SK-N-SH (cell line): Measurements from ENCODE around the gene TUT7. TPM values are rescaled to one million over a fixed set of nuclear protein-coding genes. Genes with fewer than 3 reads are reported as not detected.
A peak's percentile ranks its signal among the peaks of the same experiment; 100 is the strongest.

Source experiments
- CTCF ChIA-PET: fragments of 300-600, 350-600 bp; formaldehyde crosslinking; extraction: SDS; loops from one replicate; lab custom pipeline; 2021; lab: Yijun Ruan, JAX
- POLR2A ChIA-PET: fragments of 350-600 bp; sonication (Branson Sonifier 250); formaldehyde crosslinking; extraction: SDS; loops from one replicate; lab custom pipeline; 2020; ENCODE audit warnings: antibody characterized with exemption, inconsistent platforms; lab: Yijun Ruan, JAX
- DNase-seq: peaks from one replicate; pipeline ENCODE4 v3.0.0; 2012
- H2AFZ ChIP-seq: fragments of 200-600 bp; sonication (generic); 2 replicates; pipeline ENCODE4 v1.8.1; 2016; ENCODE audit warnings: antibody characterized with exemption, mild to moderate bottlenecking, low read depth
- H3F3A ChIP-seq: fragments of 200-600 bp; sonication (generic); replicated peaks from 2 replicates; pipeline ENCODE3; 2016; ENCODE audit warnings: antibody characterized with exemption, mild to moderate bottlenecking; ENCODE audit not compliant: insufficient read depth
- H3K27ac ChIP-seq, 2 experiments: fragments of 200-500 bp in 1 of 2; fragments of 200-600 bp in 1 of 2; sonication (Bioruptor generic) in 1 of 2; sonication (generic), shearing (Covaris generic) in 1 of 2; 2 replicates each; pipeline versions ENCODE4 v1.5.1 to v1.6.1; 2014 to 2016; ENCODE audit warnings: low read depth in 2 of 2, inconsistent platforms in 1 of 2, low read length in 1 of 2, mild to moderate bottlenecking in 1 of 2, mixed read lengths in 1 of 2
- H3K27me3 ChIP-seq: fragments of 200-600 bp; sonication (generic), shearing (Covaris generic); 2 replicates; pipeline ENCODE4 v1.6.1; 2016; ENCODE audit warnings: mixed run types; ENCODE audit not compliant: insufficient read depth
- H3K36me3 ChIP-seq, 2 experiments: fragments of 200-500 bp in 1 of 2; fragments of 200-600 bp in 1 of 2; sonication (Bioruptor generic) in 1 of 2; sonication (generic) in 1 of 2; replicated peaks in 1 of 2; 2 replicates each; pipeline versions ENCODE3 to v1.5.1; 2014 to 2016; ENCODE audit warnings: low read length in 1 of 2, mild to moderate bottlenecking in 1 of 2; ENCODE audit not compliant: insufficient read depth in 2 of 2, control insufficient read depth in 1 of 2
- H3K4me1 ChIP-seq, 2 experiments: fragments of 200-500 bp in 1 of 2; fragments of 200-600 bp in 1 of 2; sonication (Bioruptor generic) in 1 of 2; sonication (generic), shearing (Covaris generic) in 1 of 2; 2 replicates each; pipeline versions ENCODE4 v1.5.1 to v1.6.1; 2014 to 2016; ENCODE audit warnings: low read depth in 1 of 2, low read length in 1 of 2, mixed run types in 1 of 2; ENCODE audit not compliant: insufficient read depth in 2 of 2, control insufficient read depth in 1 of 2
- H3K4me2 ChIP-seq: fragments of 200-600 bp; sonication (generic), shearing (Covaris generic); 2 replicates; pipeline ENCODE4 v1.6.1; 2017; ENCODE audit warnings: mixed run types
- H3K4me3 ChIP-seq, 2 experiments: fragments of 200-500 bp in 1 of 2; fragments of 200-600 bp in 1 of 2; sonication (Bioruptor generic) in 1 of 2; sonication (generic), shearing (Covaris generic) in 1 of 2; 2 replicates each; pipeline versions ENCODE4 v1.5.1 to v1.8.1; 2014 to 2016; ENCODE audit warnings: low read depth in 2 of 2, inconsistent platforms in 1 of 2, low read length in 1 of 2, mild to moderate bottlenecking in 1 of 2, mixed read lengths in 1 of 2, moderate library complexity in 1 of 2
- H3K79me2 ChIP-seq: fragments of 200-600 bp; sonication (generic); 2 replicates; pipeline ENCODE4 v1.8.1; 2017; ENCODE audit warnings: mild to moderate bottlenecking; ENCODE audit not compliant: insufficient read depth
- H3K9ac ChIP-seq: fragments of 200-600 bp; sonication (generic); 2 replicates; pipeline ENCODE4 v1.6.1; 2017; ENCODE audit warnings: mixed run types
- H3K9me2 ChIP-seq: fragments of 200-600 bp; sonication (generic); 2 replicates; pipeline ENCODE4 v1.6.1; 2017; ENCODE audit warnings: mixed run types
- H3K9me3 ChIP-seq: fragments of 200-600 bp; sonication (generic); 2 replicates; pipeline ENCODE4 v1.6.1; 2017; ENCODE audit warnings: mixed run types, mild to moderate bottlenecking, moderate library complexity
- H4K20me1 ChIP-seq: fragments of 200-600 bp; sonication (generic); 2 replicates; pipeline ENCODE4 v1.6.1; 2017; ENCODE audit warnings: mild to moderate bottlenecking, mixed run types; ENCODE audit not compliant: insufficient read depth
- GATA2 ChIP-seq: sonication (generic); formaldehyde crosslinking; IDR thresholded peaks from 2 replicates; pipeline ENCODE4 v1.5.0; 2020; ENCODE audit warnings: mild to moderate bottlenecking, missing genetic modification reagents
- JUND ChIP-seq: IDR thresholded peaks from 2 replicates; pipeline ENCODE4 v1.4.0; 2012
- MEF2A ChIP-seq: IDR thresholded peaks from 2 replicates; pipeline ENCODE4 v1.4.0; 2012; ENCODE audit warnings: low read depth, borderline replicate concordance
- NFIC ChIP-seq: IDR thresholded peaks from 2 replicates; pipeline ENCODE4 v1.4.0; 2012; ENCODE audit warnings: borderline replicate concordance
- NRF1 ChIP-seq: IDR thresholded peaks from 2 replicates; pipeline ENCODE4 v1.6.1; 2012; ENCODE audit warnings: low read depth, mild to moderate bottlenecking, low read length
- POLR2AphosphoS5 ChIP-seq: IDR thresholded peaks from 2 replicates; pipeline ENCODE4 v1.6.1; 2012; ENCODE audit warnings: low read depth, low read length
- RFX5 ChIP-seq: IDR thresholded peaks from 2 replicates; pipeline ENCODE4 v1.6.1; 2012; ENCODE audit warnings: mild to moderate bottlenecking, improper control_type of control experiment, low read length
- TEAD4 ChIP-seq: IDR thresholded peaks from 2 replicates; pipeline ENCODE4 v1.4.0; 2012; ENCODE audit warnings: mild to moderate bottlenecking, borderline replicate concordance; ENCODE audit not compliant: insufficient read depth
- USF2 ChIP-seq: fragments of 150-350 bp; IDR thresholded peaks from 2 replicates; pipeline ENCODE4 v1.6.1; 2017; ENCODE audit warnings: antibody characterized with exemption, low read length, low read depth, borderline replicate concordance
- WGBS: methylation state at CpG from one replicate; pipeline ENCODE4 v1.1.6; 2017; ENCODE audit warnings: low lambda C conversion rate; 5-methylcytosine and 5-hydroxymethylcytosine counted together
- polyA plus RNA-seq, 3 experiments: library from polyadenylated mRNA; depleted of rRNA; stranded (reverse); fragments of >200 nt; gene quantifications; 2 replicates each; pipeline ENCODE4 v1.2.3, GENCODE V29; 2012
- TF ChIP-seq, protein P1 (sequence below): IDR thresholded peaks from 2 replicates; pipeline ENCODE4; 2012
- TF ChIP-seq, protein P2 (sequence below): fragments of 200-600 bp; sonication (generic); IDR thresholded peaks from 2 replicates; pipeline ENCODE4 v1.6.1; 2017; ENCODE audit warnings: antibody characterized with exemption, mild to moderate bottlenecking, moderate library complexity
- TF ChIP-seq, protein P3 (sequence below): fragments of 150-350 bp; IDR thresholded peaks from 2 replicates; pipeline ENCODE4 v1.6.1; 2016; ENCODE audit warnings: mild to moderate bottlenecking, low read depth, low read length

Gene TUT7
- polyA plus RNA-seq, 1 of the 3 experiments (the other 2 are of a cell fraction), result 6.7 TPM

GRCh38 chr9:86285261-86285660 lies 68.9 kb downstream of the TUT7 start:
- H3K9me3 ChIP-seq, result no peaks in the 10 kb centered on the region
- peaks cover 21 to 28% of the 10 kb centered on the region in 2 experiments for H3K36me3 ChIP-seq
- POLR2A ChIA-PET, result no interaction called here
- WGBS, result 68% methylated on average over 2 of the region's 2 CpGs
- H3K4me3 ChIP-seq, result no peak overlapping the region
- no peak overlapping the region for H3K9ac ChIP-seq
- H3K27me3 ChIP-seq, result no peaks in the 10 kb centered on the region
- no peak overlapping the region for H3K27ac ChIP-seq
- H3K79me2 ChIP-seq, result peaks cover 16% of the 10 kb centered on the region
- no peak overlapping the region for H2AFZ ChIP-seq
- DNase-seq, result no peak
- peaks cover 6 to 11% of the 10 kb centered on the region in 2 experiments; a peak in 2 of 4 replicates for H3K4me1 ChIP-seq
- no peaks in the 10 kb centered on the region for H4K20me1 ChIP-seq
- H3K4me2 ChIP-seq, result no peak overlapping the region
- no peaks in the 10 kb centered on the region for H3K9me2 ChIP-seq
- TF ChIP-seq GATA2 (CRISPR knock-in tag) (no peak), USF2 (no peak), MEF2A (no peak), NFIC (no peak), NRF1 (no peak), RFX5 (no peak), POLR2AphosphoS5 (no peak), JUND (no peak)
- TF ChIP-seq, protein P1, sequence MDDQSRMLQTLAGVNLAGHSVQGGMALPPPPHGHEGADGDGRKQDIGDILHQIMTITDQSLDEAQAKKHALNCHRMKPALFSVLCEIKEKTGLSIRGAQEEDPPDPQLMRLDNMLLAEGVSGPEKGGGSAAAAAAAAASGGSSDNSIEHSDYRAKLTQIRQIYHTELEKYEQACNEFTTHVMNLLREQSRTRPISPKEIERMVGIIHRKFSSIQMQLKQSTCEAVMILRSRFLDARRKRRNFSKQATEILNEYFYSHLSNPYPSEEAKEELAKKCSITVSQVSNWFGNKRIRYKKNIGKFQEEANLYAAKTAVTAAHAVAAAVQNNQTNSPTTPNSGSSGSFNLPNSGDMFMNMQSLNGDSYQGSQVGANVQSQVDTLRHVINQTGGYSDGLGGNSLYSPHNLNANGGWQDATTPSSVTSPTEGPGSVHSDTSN, result no peak
- TF ChIP-seq, protein P2, sequence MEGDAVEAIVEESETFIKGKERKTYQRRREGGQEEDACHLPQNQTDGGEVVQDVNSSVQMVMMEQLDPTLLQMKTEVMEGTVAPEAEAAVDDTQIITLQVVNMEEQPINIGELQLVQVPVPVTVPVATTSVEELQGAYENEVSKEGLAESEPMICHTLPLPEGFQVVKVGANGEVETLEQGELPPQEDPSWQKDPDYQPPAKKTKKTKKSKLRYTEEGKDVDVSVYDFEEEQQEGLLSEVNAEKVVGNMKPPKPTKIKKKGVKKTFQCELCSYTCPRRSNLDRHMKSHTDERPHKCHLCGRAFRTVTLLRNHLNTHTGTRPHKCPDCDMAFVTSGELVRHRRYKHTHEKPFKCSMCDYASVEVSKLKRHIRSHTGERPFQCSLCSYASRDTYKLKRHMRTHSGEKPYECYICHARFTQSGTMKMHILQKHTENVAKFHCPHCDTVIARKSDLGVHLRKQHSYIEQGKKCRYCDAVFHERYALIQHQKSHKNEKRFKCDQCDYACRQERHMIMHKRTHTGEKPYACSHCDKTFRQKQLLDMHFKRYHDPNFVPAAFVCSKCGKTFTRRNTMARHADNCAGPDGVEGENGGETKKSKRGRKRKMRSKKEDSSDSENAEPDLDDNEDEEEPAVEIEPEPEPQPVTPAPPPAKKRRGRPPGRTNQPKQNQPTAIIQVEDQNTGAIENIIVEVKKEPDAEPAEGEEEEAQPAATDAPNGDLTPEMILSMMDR, result no peak
- TF ChIP-seq, protein P3, sequence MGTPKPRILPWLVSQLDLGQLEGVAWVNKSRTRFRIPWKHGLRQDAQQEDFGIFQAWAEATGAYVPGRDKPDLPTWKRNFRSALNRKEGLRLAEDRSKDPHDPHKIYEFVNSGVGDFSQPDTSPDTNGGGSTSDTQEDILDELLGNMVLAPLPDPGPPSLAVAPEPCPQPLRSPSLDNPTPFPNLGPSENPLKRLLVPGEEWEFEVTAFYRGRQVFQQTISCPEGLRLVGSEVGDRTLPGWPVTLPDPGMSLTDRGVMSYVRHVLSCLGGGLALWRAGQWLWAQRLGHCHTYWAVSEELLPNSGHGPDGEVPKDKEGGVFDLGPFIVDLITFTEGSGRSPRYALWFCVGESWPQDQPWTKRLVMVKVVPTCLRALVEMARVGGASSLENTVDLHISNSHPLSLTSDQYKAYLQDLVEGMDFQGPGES, result no peak
- no peaks in the 10 kb centered on the region for H3F3A ChIP-seq
- CTCF ChIA-PET, result no interaction called here

DNA sequence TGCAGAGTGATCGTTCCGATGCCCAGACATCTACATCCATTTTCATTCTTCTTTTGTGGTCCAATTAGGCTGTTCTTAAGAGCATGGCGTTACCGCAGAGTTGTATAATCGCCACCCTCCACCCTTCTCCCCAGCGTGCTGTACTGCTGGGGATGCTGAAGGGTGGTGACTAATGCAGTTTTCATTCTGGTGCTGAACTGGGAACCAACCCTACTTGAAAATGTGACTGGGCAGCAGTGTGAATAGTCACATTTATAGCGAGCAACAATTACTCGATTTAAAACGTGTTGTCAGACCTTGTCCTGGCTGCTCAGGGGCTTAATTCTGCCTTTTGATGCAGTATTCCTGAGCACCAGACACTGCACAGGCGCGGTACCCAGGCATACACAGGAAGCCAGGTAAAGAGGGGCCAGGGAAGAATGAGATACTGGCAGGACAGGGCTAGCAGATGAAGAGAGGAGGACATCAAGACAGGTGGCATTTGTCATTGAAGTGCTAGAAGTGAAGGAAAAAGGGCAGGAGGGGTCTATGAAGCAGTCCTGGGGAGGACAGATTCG lies 71.2 kb downstream of the TUT7 start:
- peaks cover 20% of the 10 kb centered on the region in 2 experiments for H3K36me3 ChIP-seq
- no peaks in the 10 kb centered on the region for H3K9me2 ChIP-seq
- no peaks in the 10 kb centered on the region for H3K9me3 ChIP-seq
- peak overlapping the region; percentile 91 to 93 for H3K4me3 ChIP-seq
- H3K79me2 ChIP-seq, result peaks cover 38% of the 10 kb centered on the region
- peak overlapping the region; percentile 92 for H3K9ac ChIP-seq
- no peaks in the 10 kb centered on the region for H4K20me1 ChIP-seq
- no peak for DNase-seq
- H3K27me3 ChIP-seq, result no peaks in the 10 kb centered on the region
- no peaks in the 10 kb centered on the region for H3F3A ChIP-seq
- peak overlapping the region; percentile 88 for H2AFZ ChIP-seq
- WGBS, result 12% methylated on average over 12 of the region's 12 CpGs
- peak overlapping the region; percentile 89 for H3K4me2 ChIP-seq
- TF ChIP-seq TEAD4, result no peak
- POLR2A ChIA-PET, result interaction anchor here (0.6 to 1.0 kb wide), 3 partner anchors 9 to 185 kb away, joined by 3 to 4 read pairs (median 3); no protein-coding TSS in a partner anchor
- H3K4me1 ChIP-seq, result peaks cover 7 to 18% of the 10 kb centered on the region in 2 experiments; a peak in 3 of 4 replicates
- CTCF ChIA-PET, result interaction anchor here (0.8 to 1.2 kb wide), 3 partner anchors 26 to 341 kb away, joined by 3 read pairs; no protein-coding TSS in a partner anchor
- peak overlapping the region; percentile 73 to 89; a peak in 3 of 4 replicates for H3K27ac ChIP-seq
